ENCODE measurements around the gene FGFR1OP2.
"Not testable (repeated sequence)": the region's sequence is repeated elsewhere in the genome, so short reads cannot be mapped to it uniquely, and the experiment has no call there.

The FGFR1OP2 gene

GRCh38 chr12:26939953-26940352, 1.7 kb downstream of the FGFR1OP2 start:
- DNase-seq = no peak
- in situ Hi-C loops (cut with HindIII; ENCODE audit: low pct_ligation_motif_present, low pct_unique_long_range_greater_than_20kb, low sequenced_read_pairs) = no loop called here

GRCh38 chr12:26940516-26941214, 2.4 kb downstream of the FGFR1OP2 start:
- DNase-seq = peak; percentile 9
- in situ Hi-C loops (cut with HindIII; ENCODE audit: low pct_ligation_motif_present, low pct_unique_long_range_greater_than_20kb, low sequenced_read_pairs) = no loop called here

GRCh38 chr12:26941215-26941594, 2.9 kb downstream of the FGFR1OP2 start:
- no peak for DNase-seq
- in situ Hi-C loops (cut with HindIII; ENCODE audit: low pct_ligation_motif_present, low pct_unique_long_range_greater_than_20kb, low sequenced_read_pairs) = no loop called here

- in situ Hi-C loops (cut with HindIII; ENCODE audit: low pct_ligation_motif_present, low pct_unique_long_range_greater_than_20kb, low sequenced_read_pairs) = no loop called here
- no peak for DNase-seq
Observed at GRCh38 chr12:26948309-26948708, 10.0 kb downstream of the FGFR1OP2 start.

- in situ Hi-C loops (cut with HindIII; ENCODE audit: low pct_ligation_motif_present, low pct_unique_long_range_greater_than_20kb, low sequenced_read_pairs) = no loop called here
- DNase-seq = no peak
Observed at GRCh38 chr12:26953447-26953846, 15.2 kb downstream of the FGFR1OP2 start.

GRCh38 chr12:26954027-26954426, 15.8 kb downstream of the FGFR1OP2 start:
- in situ Hi-C loops (cut with HindIII; ENCODE audit: low pct_ligation_motif_present, low pct_unique_long_range_greater_than_20kb, low sequenced_read_pairs) = no loop called here
- DNase-seq = no peak

- in situ Hi-C loops (cut with HindIII; ENCODE audit: low pct_ligation_motif_present, low pct_unique_long_range_greater_than_20kb, low sequenced_read_pairs); DNase-seq: not testable (repeated sequence)
Observed at GRCh38 chr12:26961391-26961790, 23.1 kb downstream of the FGFR1OP2 start.

GRCh38 chr12:26961803-26962202, 23.5 kb downstream of the FGFR1OP2 start:
- no peak for DNase-seq
- in situ Hi-C loops (cut with HindIII; ENCODE audit: low pct_ligation_motif_present, low pct_unique_long_range_greater_than_20kb, low sequenced_read_pairs) = no loop called here

- in situ Hi-C loops (cut with HindIII; ENCODE audit: low pct_ligation_motif_present, low pct_unique_long_range_greater_than_20kb, low sequenced_read_pairs) = no loop called here
- DNase-seq = no peak
Observed at GRCh38 chr12:26963413-26963812, 25.1 kb downstream of the FGFR1OP2 start.

GRCh38 chr12:26966842-26967241, 28.6 kb downstream of the FGFR1OP2 start:
- no peak for DNase-seq
- in situ Hi-C loops (cut with HindIII; ENCODE audit: low pct_ligation_motif_present, low pct_unique_long_range_greater_than_20kb, low sequenced_read_pairs) = no loop called here

- in situ Hi-C loops (cut with HindIII; ENCODE audit: low pct_ligation_motif_present, low pct_unique_long_range_greater_than_20kb, low sequenced_read_pairs) = no loop called here
- no peak for DNase-seq
Observed at GRCh38 chr12:26970136-26970535, 31.9 kb downstream of the FGFR1OP2 start.

GRCh38 chr12:26971963-26972362, 33.7 kb downstream of the FGFR1OP2 start:
- no peak for DNase-seq

GRCh38 chr12:26976687-26977086, 38.4 kb downstream of the FGFR1OP2 start:
- DNase-seq = no peak
- in situ Hi-C loops (cut with HindIII; ENCODE audit: low pct_ligation_motif_present, low pct_unique_long_range_greater_than_20kb, low sequenced_read_pairs) = no loop called here

More at GRCh38 chr12:26971963-26972362, 33.7 kb downstream of the FGFR1OP2 start:
- in situ Hi-C loops (cut with HindIII; ENCODE audit: low pct_ligation_motif_present, low pct_unique_long_range_greater_than_20kb, low sequenced_read_pairs) = no loop called here

GRCh38 chr12:26978801-26979200, 40.5 kb downstream of the FGFR1OP2 start:
- in situ Hi-C loops (cut with HindIII; ENCODE audit: low pct_ligation_motif_present, low pct_unique_long_range_greater_than_20kb, low sequenced_read_pairs) = no loop called here
- no peak for DNase-seq

- no peak for DNase-seq
- in situ Hi-C loops (cut with HindIII; ENCODE audit: low pct_ligation_motif_present, low pct_unique_long_range_greater_than_20kb, low sequenced_read_pairs) = no loop called here
Observed at GRCh38 chr12:26979733-26980132, 41.5 kb downstream of the FGFR1OP2 start.

- in situ Hi-C loops (cut with HindIII; ENCODE audit: low pct_ligation_motif_present, low pct_unique_long_range_greater_than_20kb, low sequenced_read_pairs) = no loop called here
- no peak for DNase-seq
Observed at GRCh38 chr12:26982866-26983265, 44.6 kb downstream of the FGFR1OP2 start.

- in situ Hi-C loops (cut with HindIII; ENCODE audit: low pct_ligation_motif_present, low pct_unique_long_range_greater_than_20kb, low sequenced_read_pairs) = no loop called here
- DNase-seq = no peak
Observed at GRCh38 chr12:26987634-26988424, 49.6 kb downstream of the FGFR1OP2 start.

- no peak for DNase-seq
- in situ Hi-C loops (cut with HindIII; ENCODE audit: low pct_ligation_motif_present, low pct_unique_long_range_greater_than_20kb, low sequenced_read_pairs) = no loop called here
Observed at GRCh38 chr12:26988703-26989102, 50.4 kb downstream of the FGFR1OP2 start.

- no peak for DNase-seq
- in situ Hi-C loops (cut with HindIII; ENCODE audit: low pct_ligation_motif_present, low pct_unique_long_range_greater_than_20kb, low sequenced_read_pairs) = no loop called here
Observed at GRCh38 chr12:26989873-26990272, 51.6 kb downstream of the FGFR1OP2 start.

- in situ Hi-C loops (cut with HindIII; ENCODE audit: low pct_ligation_motif_present, low pct_unique_long_range_greater_than_20kb, low sequenced_read_pairs) = no loop called here
- no peak for DNase-seq
Observed at GRCh38 chr12:26991826-26992225, 53.6 kb downstream of the FGFR1OP2 start.

All from ACHN (cell line).